Stomach (tissue), 4 donors: Measurements from ENCODE around the gene ESPL1.

Experiments used
- CTCF ChIP-seq, 7 experiments: fragments of 450-650 bp in 4 of 7; fragments of 200-600 bp in 3 of 7; sonication (generic) in 3 of 7; IDR thresholded peaks; one replicate each; pipeline ENCODE4 v1.5.1; 2016 to 2019; ENCODE audit warnings: antibody characterized with exemption in 7 of 7, control low read depth in 2 of 7, mild to moderate bottlenecking in 1 of 7
- EP300 ChIP-seq: sonication (generic); formaldehyde crosslinking; IDR thresholded peaks from one replicate; pipeline ENCODE4 v1.6.1; 2017; ENCODE audit warnings: antibody characterized with exemption
- POLR2A ChIP-seq, 4 donors: fragments of 450-650 bp; IDR thresholded peaks; one replicate each; pipeline ENCODE4 v1.6.1; 2016; ENCODE audit warnings: antibody characterized with exemption in 4 of 4, control low read depth in 2 of 4, mild to moderate bottlenecking in 1 of 4, moderate library complexity in 1 of 4
- POLR2AphosphoS5 ChIP-seq, 3 donors: sonication (generic); formaldehyde crosslinking; IDR thresholded peaks; one replicate each; pipeline ENCODE4 v1.6.1; 2016; ENCODE audit warnings: antibody characterized with exemption in 3 of 3

- TF ChIP-seq CTCF (IDR thresholded peaks at IDR 0.05): no peak
- TF ChIP-seq POLR2A (IDR thresholded peaks at IDR 0.05): no peak
- TF ChIP-seq POLR2AphosphoS5 (IDR thresholded peaks at IDR 0.05): no peak
- TF ChIP-seq EP300: no peak
These were observed 40.8 kb upstream of the ESPL1 start for GRCh38 chr12:53227341-53227740.
